RWPE1 (cell line): ENCODE data around the gene SPRED2.

Source experiments
- CTCF ChIA-PET: fragments of 350-600 bp; sonication (Branson Sonifier 250); formaldehyde crosslinking; extraction: SDS; loops from one replicate; lab custom pipeline; 2021; lab: Yijun Ruan, JAX
- POLR2A ChIA-PET: fragments of 400-600 bp; formaldehyde crosslinking; extraction: SDS; loops from one replicate; lab custom pipeline; 2020; ENCODE audit warnings: antibody characterized with exemption; ENCODE audit not compliant: low non-redundant PET; lab: Yijun Ruan, JAX
- DNase-seq: peaks from one replicate; pipeline ENCODE4 v3.0.0; 2012; ENCODE audit warnings: low spot score
- H3K27ac ChIP-seq: fragments of 450-650 bp; 2 replicates; pipeline ENCODE4 v1.5.1; 2017
- CTCF ChIP-seq: fragments of 450-650 bp; conservative IDR thresholded peaks from 2 replicates; pipeline ENCODE4 v1.5.1; 2017; ENCODE audit warnings: low read depth, mild to moderate bottlenecking

SPRED2 gene

GRCh38 chr2:65395621-65396347 is 36.6 kb downstream of the SPRED2 start:
- no peak for TF ChIP-seq CTCF
- DNase-seq: no peak
- no peak overlapping the region for H3K27ac ChIP-seq
- ChIA-PET POLR2A (no interaction called here), CTCF (interaction anchor here (0.7 to 0.9 kb wide), 2 partner anchors 11 to 157 kb away, joined by 3 to 4 read pairs; no protein-coding TSS in a partner anchor)

GRCh38 chr2:65393743-65394422 is 38.5 kb downstream of the SPRED2 start:
- no peak for DNase-seq
- TF ChIP-seq CTCF: no peak
- ChIA-PET CTCF (interaction anchor here (0.6 to 0.7 kb wide), 3 partner anchors 21 to 27 kb away, joined by 3 to 4 read pairs (median 3); no protein-coding TSS in a partner anchor), POLR2A (no interaction called here)
- no peak overlapping the region for H3K27ac ChIP-seq

GRCh38 chr2:65393046-65393445 is 39.4 kb downstream of the SPRED2 start:
- no peak for TF ChIP-seq CTCF
- DNase-seq: no peak
- CTCF ChIA-PET: interaction anchor here (0.6 kb wide), 2 partner anchors 28 to 171 kb away, joined by 3 read pairs; no protein-coding TSS in a partner anchor
- H3K27ac ChIP-seq: no peak overlapping the region
- POLR2A ChIA-PET: no interaction called here

GRCh38 chr2:65392609-65393008 is 39.8 kb downstream of the SPRED2 start:
- POLR2A ChIA-PET: no interaction called here
- no peak overlapping the region for H3K27ac ChIP-seq
- CTCF ChIA-PET: no interaction called here
- TF ChIP-seq CTCF: no peak
- no peak for DNase-seq

GRCh38 chr2:65390134-65390533 is 42.3 kb downstream of the SPRED2 start:
- POLR2A ChIA-PET: no interaction called here
- peak overlapping the region; percentile 66 for H3K27ac ChIP-seq

More at GRCh38 chr2:65390134-65390533, 42.3 kb downstream of the SPRED2 start:
- CTCF ChIA-PET: no interaction called here
- no peak for TF ChIP-seq CTCF
- no peak for DNase-seq
